HG02885 (cell line): ENCODE results near the gene PRXL2C.
"Not testable (repeated sequence)": the region's sequence is repeated elsewhere in the genome, so short reads cannot be mapped to it uniquely, and the experiment has no call there.

Source experiments
- ATAC-seq: cut with Tn5 transposase; IDR thresholded peaks from one replicate; pipeline ENCODE4 v1.9.1; 2021; ENCODE audit warnings: mild to moderate bottlenecking; ENCODE audit not compliant: unreplicated experiment, poor library complexity

The PRXL2C gene

DNA sequence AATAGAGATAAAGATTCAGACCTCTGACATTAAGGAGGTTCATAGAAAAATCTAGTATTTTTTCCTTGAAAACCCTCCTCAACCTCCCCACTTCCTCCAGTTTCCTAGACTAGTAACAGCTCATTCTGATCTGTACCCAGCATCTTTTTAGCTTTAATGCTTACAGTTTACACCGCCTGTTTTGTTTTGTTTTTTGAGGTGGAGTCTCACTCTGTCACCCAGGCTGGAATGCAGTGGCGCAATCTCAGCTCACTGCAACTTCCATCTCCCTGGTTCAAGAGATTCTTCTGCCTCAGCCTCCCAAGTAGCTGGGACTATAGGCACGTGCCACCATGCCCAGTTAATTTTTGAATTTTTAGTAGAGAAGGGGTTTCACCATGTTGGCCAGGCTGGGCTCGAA lies 40.5 kb downstream of the PRXL2C start:
- not testable (repeated sequence) for ATAC-seq

DNA sequence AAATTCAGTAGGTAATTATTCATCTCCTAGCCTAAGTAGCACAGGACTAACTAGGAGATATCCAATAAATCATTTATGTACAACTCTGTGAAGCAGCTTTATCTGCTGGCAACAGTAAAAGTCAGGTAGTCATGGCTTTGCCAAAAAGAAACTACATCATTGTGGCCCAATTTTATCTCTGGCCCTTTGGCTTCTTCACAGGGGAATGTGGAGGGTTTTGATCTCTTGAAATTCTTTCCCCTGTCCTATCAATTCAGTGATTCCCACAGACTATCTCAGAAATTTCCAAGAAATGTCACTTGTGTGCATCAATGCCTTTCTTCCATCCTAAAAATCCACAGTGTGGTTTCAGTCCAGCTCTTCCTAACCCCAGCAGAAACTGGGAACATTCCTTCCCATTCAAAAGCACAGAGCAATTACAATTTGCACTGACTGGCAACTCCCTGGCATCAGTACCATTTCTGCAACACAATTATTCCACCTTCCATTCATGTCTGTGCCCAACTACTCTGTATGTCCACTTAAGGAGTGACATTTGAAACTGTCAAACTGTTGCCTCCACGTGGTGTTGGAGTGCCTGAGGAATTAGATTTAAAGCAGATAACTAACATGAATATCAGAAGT lies 42.0 kb downstream of the PRXL2C start:
- no peak for ATAC-seq

DNA sequence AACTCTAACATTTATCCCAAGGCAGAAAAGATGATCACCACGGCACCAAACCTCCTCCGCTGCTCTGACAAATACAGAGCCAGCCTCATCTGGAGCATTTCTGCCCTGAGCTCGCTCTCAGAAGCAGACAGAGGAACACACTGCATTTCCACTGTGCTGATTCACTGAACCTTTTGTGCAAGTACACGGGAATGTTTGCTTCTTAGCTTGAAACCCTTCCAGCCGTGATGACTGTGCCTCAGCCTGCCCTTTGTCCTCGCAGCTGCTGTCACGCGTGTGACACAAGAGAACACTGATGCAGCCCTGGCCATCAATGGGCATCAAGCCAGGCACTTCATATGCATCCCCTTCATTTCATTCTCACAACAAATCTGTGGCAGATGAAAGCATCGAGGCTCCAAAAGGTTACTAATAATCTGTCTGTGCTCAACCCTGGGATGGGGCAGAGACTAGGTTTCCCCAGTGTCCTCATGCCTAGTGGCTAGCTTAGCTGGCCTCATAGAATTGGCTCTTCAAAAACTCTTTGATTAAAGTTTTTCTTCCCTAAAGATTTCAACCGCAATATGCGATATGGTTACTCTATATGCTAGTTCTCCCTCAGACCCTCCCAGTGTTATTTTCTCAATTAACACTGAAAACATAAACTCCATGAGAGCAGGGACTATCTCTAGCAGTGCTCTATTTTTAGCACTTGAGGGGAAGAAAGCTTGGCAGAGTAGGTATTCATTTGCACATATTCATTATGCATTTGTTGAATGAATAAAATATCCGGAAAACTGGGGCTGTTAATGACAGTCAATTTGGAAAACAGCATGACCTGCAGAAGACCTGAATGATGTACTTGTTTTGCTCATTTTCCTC lies 42.8 kb downstream of the PRXL2C start:
- no peak for ATAC-seq

DNA sequence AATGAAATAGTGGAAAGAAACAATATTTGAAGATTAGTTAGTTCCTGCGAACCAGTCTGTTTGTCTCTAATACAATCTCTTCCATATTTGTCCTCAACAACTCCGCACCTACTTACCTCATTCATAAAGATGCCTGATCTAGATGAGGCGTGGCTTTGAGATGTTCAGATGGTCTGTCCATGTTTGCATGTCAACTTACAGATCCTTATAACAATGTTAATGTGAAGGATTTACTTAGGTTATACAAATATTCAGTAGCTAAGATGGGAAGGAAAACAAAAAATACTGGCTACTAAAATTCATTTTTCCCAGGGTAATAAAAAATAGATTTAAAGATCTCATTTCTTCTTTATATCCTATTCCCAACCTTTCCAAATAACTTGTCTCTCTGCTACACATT lies 43.8 kb downstream of the PRXL2C start:
- ATAC-seq = no peak

DNA sequence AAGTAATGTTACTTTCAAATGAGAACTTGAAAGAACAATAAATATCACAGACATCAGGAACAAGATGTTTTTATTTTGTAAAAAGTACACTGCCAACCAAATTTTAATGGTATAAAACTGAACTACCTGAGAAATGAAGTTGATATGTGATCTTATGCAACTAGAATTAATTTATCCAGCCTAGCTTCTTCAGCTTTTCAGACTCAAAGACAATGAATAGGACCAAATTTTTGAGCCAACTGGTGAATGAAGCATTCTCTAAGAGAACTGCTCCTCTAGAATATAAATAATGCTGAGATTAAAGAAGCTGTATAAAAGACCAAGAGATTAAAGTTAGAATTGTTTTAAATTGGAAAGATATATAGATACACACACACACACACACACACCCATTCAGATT lies 45.4 kb downstream of the PRXL2C start:
- no peak for ATAC-seq

DNA sequence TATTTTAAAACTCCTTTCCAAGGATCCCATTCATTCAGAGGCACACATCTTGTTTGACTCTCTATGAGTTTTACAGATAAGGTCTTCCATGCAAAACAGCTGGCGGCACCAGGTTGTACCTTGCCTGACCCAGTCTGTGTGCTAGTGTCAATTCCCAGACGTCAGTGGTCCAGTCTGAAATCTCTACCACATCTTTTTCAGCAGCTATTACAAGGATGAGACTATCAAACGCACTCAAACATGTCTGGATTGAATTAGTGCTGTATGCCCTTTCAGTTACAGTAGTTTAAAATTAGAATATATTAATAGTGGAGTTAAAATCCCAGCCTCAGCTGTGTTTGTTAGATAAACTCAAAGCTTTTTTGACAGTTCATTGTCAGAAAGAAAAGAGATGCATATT lies 47.1 kb downstream of the PRXL2C start:
- no peak for ATAC-seq

DNA sequence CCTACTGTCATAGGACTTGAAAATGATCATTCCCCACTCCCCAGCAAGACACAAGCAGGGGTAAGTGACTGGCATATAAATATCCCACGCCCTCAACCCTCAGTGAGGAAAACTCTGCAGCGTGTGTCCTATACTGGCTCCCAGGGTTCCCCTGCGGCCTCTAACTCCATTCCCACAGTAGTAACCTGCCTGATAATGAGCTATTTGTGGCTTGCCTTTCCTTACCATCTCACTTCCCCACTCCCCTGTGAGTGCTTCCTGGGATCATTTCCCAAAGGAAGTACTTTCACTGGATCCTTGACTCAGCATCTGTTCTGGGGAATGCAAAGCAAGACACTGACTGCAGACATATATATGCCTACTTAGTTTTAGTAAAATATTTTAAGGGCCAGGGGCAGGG lies 49.8 kb downstream of the PRXL2C start:
- ATAC-seq = no peak

DNA sequence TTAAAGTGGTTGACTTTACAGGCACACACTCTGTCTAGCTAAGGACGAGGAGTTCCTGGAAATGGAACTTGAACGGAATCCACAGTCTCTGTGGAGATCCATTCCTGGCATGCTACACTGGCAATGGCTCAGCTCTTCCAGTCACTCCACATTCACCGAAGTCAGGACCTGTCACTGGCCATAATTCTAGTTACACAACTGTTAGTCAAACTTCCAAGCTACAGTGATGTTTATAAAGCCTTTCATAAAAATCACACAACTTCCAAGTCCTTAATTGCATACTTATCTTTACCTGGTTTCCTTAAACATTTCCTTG lies 51.2 kb downstream of the PRXL2C start:
- no peak for ATAC-seq

DNA sequence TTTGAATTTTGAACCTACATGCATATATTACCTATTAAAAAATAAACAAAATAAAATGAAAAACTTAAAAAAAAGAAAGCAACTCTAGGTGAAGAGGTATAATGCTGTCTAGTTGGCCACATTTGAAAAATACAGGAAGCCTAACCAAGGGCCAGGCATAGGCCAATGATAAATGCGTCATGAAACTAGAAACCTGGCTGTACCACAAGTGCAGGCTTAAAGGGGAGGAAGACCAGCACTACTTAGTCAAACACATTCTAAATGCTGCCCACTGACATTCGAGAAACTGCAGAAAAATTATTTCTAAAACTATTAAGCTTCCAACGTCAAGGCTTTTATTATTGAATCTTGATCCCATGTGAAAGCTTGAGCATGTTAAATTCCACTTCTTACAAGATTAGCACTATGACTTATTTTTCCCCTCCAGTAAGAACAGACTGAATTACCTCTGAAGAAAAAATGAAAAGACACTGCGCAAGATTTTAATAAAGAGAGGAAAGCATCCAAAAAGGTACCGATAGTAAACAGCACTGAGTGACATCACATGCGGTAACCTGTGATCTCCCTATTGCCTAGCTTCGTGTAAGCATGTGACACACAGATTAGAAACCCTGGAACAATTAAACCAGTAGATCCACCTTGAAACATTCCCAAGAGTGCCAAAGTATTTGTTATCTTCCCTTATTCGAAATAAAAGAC lies 51.7 kb downstream of the PRXL2C start:
- no peak for ATAC-seq

DNA sequence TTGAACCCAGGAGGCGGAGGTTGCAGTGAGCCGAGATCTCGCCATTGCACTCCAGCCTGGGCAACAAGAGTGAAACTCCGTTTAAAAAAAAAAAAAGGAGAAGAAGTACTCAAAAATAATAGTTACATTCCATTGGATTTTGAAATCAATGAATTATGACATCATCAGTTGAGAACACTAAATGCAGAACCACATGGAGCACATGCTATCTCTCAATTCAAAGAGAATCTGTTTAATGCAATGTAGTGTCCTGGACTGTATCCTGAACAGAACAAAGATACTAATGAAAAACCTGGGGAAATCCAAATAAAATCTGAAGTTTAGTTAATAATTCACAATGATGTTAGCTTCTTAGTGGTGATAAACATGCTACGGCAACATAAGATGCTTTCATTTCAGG lies 55.8 kb downstream of the PRXL2C start:
- ATAC-seq = no peak

DNA sequence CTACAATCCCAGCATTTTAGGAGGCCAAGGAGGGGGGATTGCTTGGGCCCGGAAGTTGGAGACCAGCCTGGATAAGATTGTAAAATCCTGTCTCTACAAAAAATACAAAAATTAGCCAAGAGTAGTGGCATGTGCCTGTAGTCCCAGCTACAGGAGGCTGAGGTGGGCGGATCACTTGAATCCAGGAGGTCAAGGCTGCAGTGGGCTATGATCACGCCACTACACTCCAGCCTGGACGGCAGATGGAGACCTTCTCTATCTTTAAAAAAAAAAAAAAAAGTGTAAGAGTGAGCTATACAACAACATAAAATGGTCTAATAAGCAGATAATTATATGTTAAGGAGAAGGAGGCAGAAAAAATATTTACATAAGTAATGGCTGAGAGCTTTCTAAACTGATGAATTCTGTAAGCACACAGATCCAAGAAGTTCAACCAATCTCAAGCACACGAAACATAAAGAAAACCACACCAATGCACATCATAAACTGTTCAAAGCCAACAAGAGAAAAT lies 58.5 kb downstream of the PRXL2C start:
- ATAC-seq = no peak
